Psoas muscle (tissue), 8 donors: ENCODE measurements around the gene ZMAT5. TPM values are rescaled to one million over a fixed set of nuclear protein-coding genes. Genes with fewer than 3 reads are reported as not detected.

ENCODE experiments used
- ATAC-seq, 4 donors: fragments of 200-7000 bp; cut with Tn5 transposase; one replicate each; pipeline ENCODE4 v1.9.1; 2020; ENCODE audit warnings: moderate library complexity in 3 of 4, mild to moderate bottlenecking in 2 of 4
- DNase-seq, 2 donors: peaks; one replicate each; pipeline ENCODE4 v3.0.0-alpha.2; 2020
- H3K27ac ChIP-seq: fragments of 200-600 bp; one replicate; pipeline ENCODE4 v1.8.0; 2022
- H3K27me3 ChIP-seq, 3 donors: fragments of 200-600 bp in 1 of 3; one replicate each; pipeline versions ENCODE4 v1.6.1 to v1.8.0; 2013 to 2022; ENCODE audit warnings: low read length in 2 of 3, mild to moderate bottlenecking in 2 of 3, moderate library complexity in 1 of 3; ENCODE audit not compliant: insufficient read depth in 3 of 3
- H3K36me3 ChIP-seq, 2 donors: fragments of 200-600 bp in 1 of 2; one replicate each; pipeline versions ENCODE4 v1.6.1 to v1.8.0; 2013 to 2022; ENCODE audit warnings: low read depth in 1 of 2, mild to moderate bottlenecking in 1 of 2, moderate library complexity in 1 of 2; ENCODE audit not compliant: insufficient read depth in 1 of 2
- H3K4me1 ChIP-seq: fragments of 200-600 bp; one replicate; pipeline ENCODE4 v1.8.0; 2022
- H3K4me3 ChIP-seq: fragments of 200-600 bp; one replicate; pipeline ENCODE4 v1.8.0; 2022; ENCODE audit warnings: mild to moderate bottlenecking
- H3K9me3 ChIP-seq: fragments of 200-600 bp; one replicate; pipeline ENCODE4 v1.8.0; 2022
- CTCF ChIP-seq: fragments of 200-600 bp; IDR thresholded peaks from one replicate; pipeline ENCODE4 v1.8.0; 2022; ENCODE audit warnings: antibody characterized with exemption
- WGBS, 3 donors: extraction: QIAGEN DNeasy Blood & Tissue Kit; methylation state at CpG; one replicate each; pipeline versions ENCODE4 v1.1.6 to v1.1.7; 2013; 5-methylcytosine and 5-hydroxymethylcytosine counted together
- intact Hi-C, 2 donors: fragments of 100-400 bp; cut with DNase I; formaldehyde crosslinking; loops; one replicate each; pipeline versions ENCODE4 v1.11.0 to v1.14.2; 2022
- polyA plus RNA-seq, 3 donors: library from polyadenylated mRNA; stranded (reverse); fragments of 200-250 nt; gene quantifications; one replicate each; pipeline ENCODE4 v1.2.3, GENCODE V29; 2013
- total RNA-seq, 4 donors: library from RNA; stranded (reverse); fragmentation: NEBNext Ultra II Directional in 2 of 4; extraction: Animal tissue kit (Norgen Biotek cat#: 25700) in 2 of 4; gene quantifications; one replicate each; pipeline versions ENCODE4 v1.2.1 to v1.2.4, GENCODE V29; 2021 to 2023
- donor health status: healthy with polysubstance abuse.
- donor health status: DM: no; HTN: no; CAD: no; lungs with moderate emphysema.
- donor health status: Bipolar disorder and iron deficiency.
- donor health status: healthy.
- donor health status: DM: yes; HTN: yes; CAD: no.
- donor health status: DM: no; HTN: no; CAD: no.
- donor health status: DM: no; HTN: no; CAD: no.
- donor health status: DM: yes; HTN: yes; CAD: no.

ZMAT5 gene
- total and polyA plus RNA-seq, 7 donors = 12.1 to 46.1 (median 27.6) TPM

DNA sequence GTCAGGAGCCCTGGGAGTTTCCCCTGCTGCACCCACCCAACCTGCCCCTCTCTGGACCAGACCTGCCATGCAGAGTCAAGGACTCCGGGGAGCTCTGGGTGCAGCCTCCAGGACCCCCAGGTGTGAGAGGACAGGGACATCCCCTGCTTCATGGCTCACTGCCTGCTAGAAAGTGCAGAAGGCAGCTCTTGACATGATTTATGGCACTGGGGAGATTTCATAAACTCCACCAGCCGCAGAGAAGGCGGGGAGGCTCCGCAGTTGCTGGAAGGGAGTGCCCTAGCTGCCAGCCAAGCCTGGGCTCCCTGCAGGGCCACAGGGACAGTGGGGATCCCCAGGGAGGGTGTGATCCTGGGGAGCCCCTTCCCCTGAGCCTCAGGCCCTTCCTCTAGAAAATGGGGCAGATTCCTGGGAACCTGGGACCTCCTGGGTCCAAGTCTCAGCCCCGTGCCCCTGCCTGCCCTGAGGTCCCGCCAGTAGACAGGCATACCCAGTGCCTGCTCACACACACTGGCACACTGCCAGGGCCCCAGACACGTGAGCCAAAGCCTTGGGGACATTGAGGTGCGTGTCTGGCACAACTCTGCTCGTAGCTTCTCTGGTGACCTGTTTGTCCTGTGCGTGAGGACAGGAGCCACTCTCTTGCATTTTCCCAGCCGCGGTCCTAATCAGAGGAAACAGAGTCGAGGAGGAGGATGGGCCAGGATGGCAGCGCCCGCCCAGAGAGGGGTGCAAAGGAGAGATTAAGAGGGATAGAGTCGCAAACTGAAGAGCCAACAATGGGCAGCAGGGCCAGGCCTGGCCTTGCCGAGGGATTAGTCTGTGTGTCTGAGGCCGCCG, 33.2 kb downstream of the ZMAT5 start:
- H3K36me3 ChIP-seq = peaks cover 0 to 33% of the 10 kb centered on the region in 2 donors
- peaks cover 20% of the 10 kb centered on the region for H3K4me1 ChIP-seq
- 32 to 54% (median 40%) methylated on average over 19 of the region's 19 CpGs for WGBS, 3 donors
- peak; percentile 53 to 81 for DNase-seq
- peak overlapping the region; percentile 43 for H3K27ac ChIP-seq
- no peaks in the 10 kb centered on the region for H3K9me3 ChIP-seq
- H3K27me3 ChIP-seq = no peaks in the 10 kb centered on the region
- peak; percentile 62 to 80 (median 79) for ATAC-seq
- no peak overlapping the region for H3K4me3 ChIP-seq
- TF ChIP-seq CTCF = no peak
- intact Hi-C loops = no loop called here

DNA sequence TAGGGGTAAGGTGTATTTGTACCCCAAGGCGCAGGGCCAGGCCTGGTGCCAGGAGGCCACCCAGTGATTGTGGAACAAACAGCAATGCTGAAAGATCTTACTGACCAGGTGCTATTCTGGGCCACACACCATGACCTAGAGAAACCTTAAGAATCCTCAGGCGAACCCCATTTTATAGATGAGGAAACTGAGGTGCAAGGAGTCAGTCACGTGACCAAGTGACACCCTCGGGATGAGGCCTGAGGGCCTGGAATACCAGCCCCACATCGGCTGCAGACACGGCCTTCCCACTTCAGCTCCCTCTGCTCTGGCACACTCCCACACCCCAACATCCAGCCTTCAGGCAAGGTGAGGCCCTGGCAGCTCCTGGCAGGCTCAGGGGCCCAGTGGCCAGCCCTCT, 33.9 kb downstream of the ZMAT5 start:
- H3K27ac ChIP-seq = no peak overlapping the region
- WGBS, 3 donors = 78 to 89% (median 82%) methylated on average over 6 of the region's 6 CpGs

DNA sequence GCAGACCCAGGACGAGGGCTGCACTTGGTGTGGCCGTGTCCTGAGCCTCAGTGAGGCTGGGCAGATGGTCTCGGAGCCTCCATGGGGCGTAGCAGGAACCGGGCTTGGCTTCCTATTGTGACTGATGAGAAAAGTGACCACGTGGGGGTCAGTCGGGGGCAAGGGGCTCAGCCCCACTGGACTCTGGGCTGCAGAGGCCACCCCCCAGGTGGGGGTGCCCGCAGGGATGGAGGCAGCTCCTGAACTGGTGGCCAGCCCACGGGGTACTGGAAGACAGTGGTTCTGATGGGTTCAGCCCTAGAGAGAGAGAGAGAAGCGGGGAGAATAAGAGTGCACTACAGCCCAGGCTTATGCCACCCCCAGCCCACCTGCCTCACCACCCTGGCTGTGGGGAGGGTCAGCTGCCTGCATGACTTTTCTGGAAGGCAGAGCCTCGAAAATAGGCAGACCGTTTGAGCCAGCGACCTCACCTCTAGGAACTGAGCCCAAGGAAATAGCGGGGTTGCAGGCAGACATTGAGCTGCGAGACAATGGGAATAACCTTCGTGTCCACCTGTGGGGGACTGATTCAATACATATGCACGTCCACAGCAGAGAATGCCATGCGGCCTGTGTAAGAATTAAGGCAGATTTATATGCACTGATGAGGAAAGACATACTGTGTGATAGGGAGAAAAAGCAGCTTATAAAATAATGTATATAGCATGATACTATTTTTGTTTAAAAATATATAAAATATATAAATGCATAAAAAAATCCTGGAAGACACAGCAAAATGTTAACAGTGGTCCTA, 35.6 kb downstream of the ZMAT5 start:
- Histone ChIP-seq H3K9me3 (no peaks in the 10 kb centered on the region), H3K27ac (no peak overlapping the region), H3K4me1 (peaks cover 20% of the 10 kb centered on the region), H3K36me3 (peaks cover 0 to 28% of the 10 kb centered on the region in 2 donors), H3K27me3 (no peaks in the 10 kb centered on the region), H3K4me3 (no peak overlapping the region)
- intact Hi-C loops = no loop called here
- no peak for TF ChIP-seq CTCF
- no peak for ATAC-seq
- 75 to 80% (median 79%) methylated on average over 18 of the region's 18 CpGs for WGBS, 3 donors
- DNase-seq = no peak

More for the DNA sequence above, 33.9 kb downstream of the ZMAT5 start:
- TF ChIP-seq CTCF = no peak
- Histone ChIP-seq H3K27me3 (no peaks in the 10 kb centered on the region), H3K4me1 (peaks cover 20% of the 10 kb centered on the region), H3K4me3 (no peak overlapping the region), H3K36me3 (peaks cover 0 to 30% of the 10 kb centered on the region in 2 donors), H3K9me3 (no peaks in the 10 kb centered on the region)
- ATAC-seq = peak in 2 of 4 donors; percentile 6 to 31
- intact Hi-C loops = no loop called here
- DNase-seq = no peak

GRCh38 chr22:29729161-29729560, 37.6 kb downstream of the ZMAT5 start:
- no peak overlapping the region for H3K4me3 ChIP-seq
- DNase-seq (no peak), ATAC-seq (no peak)
- H3K4me1 ChIP-seq = peaks cover 14% of the 10 kb centered on the region
- H3K27me3 ChIP-seq = no peaks in the 10 kb centered on the region
- H3K36me3 ChIP-seq = peaks cover 0 to 15% of the 10 kb centered on the region in 2 donors
- TF ChIP-seq CTCF = no peak
- WGBS, 3 donors = 83 to 85% (median 83%) methylated on average over 20 of the region's 20 CpGs
- no peak overlapping the region for H3K27ac ChIP-seq
- no peaks in the 10 kb centered on the region for H3K9me3 ChIP-seq
- intact Hi-C loops = no loop called here
